Thoracic aorta (tissue), 2 donors: ENCODE data around the gene AUTS2. TPM values are rescaled to one million over a fixed set of nuclear protein-coding genes. Genes with fewer than 3 reads are reported as not detected.

Experiments
- ATAC-seq: fragments of 150-250 bp; one replicate; pipeline ENCODE4 v1.8.0; 2017; ENCODE audit warnings: low read depth; ENCODE audit not compliant: insufficient number of reproducible peaks, low FRiP score
- DNase-seq: peaks from one replicate; pipeline ENCODE4 v3.0.0-alpha.2; 2020; ENCODE audit warnings: low spot score
- H3K27ac ChIP-seq, 2 donors: fragments of 200-600 bp; sonication (generic); 1 replicate in 1 of 2; 2 replicates in 1 of 2; pipeline ENCODE4 v1.5.1; 2016; ENCODE audit warnings: mild to moderate bottlenecking in 2 of 2, moderate library complexity in 2 of 2
- H3K27me3 ChIP-seq: fragments of 200-600 bp; sonication (generic); replicated peaks from 2 replicates; pipeline ENCODE4 v1.6.0; 2016; ENCODE audit warnings: mild to moderate bottlenecking; ENCODE audit not compliant: insufficient read depth
- H3K36me3 ChIP-seq: fragments of 200-600 bp; sonication (generic); one replicate; pipeline ENCODE4 v1.5.1; 2016
- H3K4me1 ChIP-seq, 2 donors: fragments of 200-600 bp; sonication (generic); 1 replicate in 1 of 2; 2 replicates in 1 of 2; pipeline versions ENCODE4 v1.5.1 to v1.6.0; 2016; ENCODE audit warnings: low read depth in 2 of 2, mild to moderate bottlenecking in 1 of 2; ENCODE audit not compliant: control insufficient read depth in 1 of 2
- H3K4me3 ChIP-seq: fragments of 200-600 bp; sonication (generic); 2 replicates; pipeline ENCODE4 v1.5.1; 2016; ENCODE audit warnings: mild to moderate bottlenecking
- H3K9me3 ChIP-seq: fragments of 200-600 bp; sonication (generic); 2 replicates; pipeline ENCODE4 v1.5.1; 2016
- CTCF ChIP-seq: fragments of 200-600 bp; sonication (generic); IDR thresholded peaks from one replicate; pipeline ENCODE4 v1.5.1; 2019; ENCODE audit warnings: antibody characterized with exemption
- total RNA-seq, 2 donors: library from RNA; depleted of rRNA; stranded (reverse); fragments of >200 nt; gene quantifications; one replicate each; pipeline versions ENCODE4 v1.1.0 to v1.2.3, GENCODE V29; 2016

The AUTS2 gene
- total RNA-seq, 2 donors from 2014 or later, result 49.4 to 101 TPM

GRCh38 chr7:69860486-69860885, 262.2 kb downstream of the AUTS2 start:
- ATAC-seq (no peak), DNase-seq (no peak)
- no peaks in the 10 kb centered on the region for H3K4me1 ChIP-seq
- no peaks in the 10 kb centered on the region for H3K9me3 ChIP-seq
- no peaks in the 10 kb centered on the region for H3K36me3 ChIP-seq
- no peak overlapping the region for H3K27ac ChIP-seq
- no peaks in the 10 kb centered on the region for H3K27me3 ChIP-seq
- TF ChIP-seq CTCF, result no peak
- H3K4me3 ChIP-seq, result no peak overlapping the region

- no peaks in the 10 kb centered on the region for H3K27me3 ChIP-seq
- H3K4me1 ChIP-seq, result no peaks in the 10 kb centered on the region
- no peak for TF ChIP-seq CTCF
- ATAC-seq (no peak), DNase-seq (no peak)
- H3K27ac ChIP-seq, result no peak overlapping the region
- H3K4me3 ChIP-seq, result no peak overlapping the region
- no peaks in the 10 kb centered on the region for H3K9me3 ChIP-seq
- no peaks in the 10 kb centered on the region for H3K36me3 ChIP-seq
These were observed 262.8 kb downstream of the AUTS2 start for GRCh38 chr7:69860941-69861622.

GRCh38 chr7:69862413-69863064, 264.3 kb downstream of the AUTS2 start:
- ATAC-seq, result no peak

GRCh38 chr7:69864274-69864673, 266.0 kb downstream of the AUTS2 start:
- DNase-seq (no peak), ATAC-seq (no peak)
- Histone ChIP-seq H3K4me1 (no peaks in the 10 kb centered on the region), H3K4me3 (no peak overlapping the region), H3K36me3 (no peaks in the 10 kb centered on the region), H3K9me3 (no peaks in the 10 kb centered on the region), H3K27me3 (no peaks in the 10 kb centered on the region), H3K27ac (no peak overlapping the region)
- TF ChIP-seq CTCF, result no peak

More at GRCh38 chr7:69862413-69863064, 264.3 kb downstream of the AUTS2 start:
- Histone ChIP-seq H3K4me3 (no peak overlapping the region), H3K9me3 (no peaks in the 10 kb centered on the region), H3K27ac (no peak overlapping the region), H3K4me1 (no peaks in the 10 kb centered on the region), H3K27me3 (no peaks in the 10 kb centered on the region), H3K36me3 (no peaks in the 10 kb centered on the region)
- no peak for DNase-seq
- TF ChIP-seq CTCF, result no peak

- no peak for DNase-seq
- no peak for ATAC-seq
- no peaks in the 10 kb centered on the region for H3K36me3 ChIP-seq
These were observed 266.5 kb downstream of the AUTS2 start for GRCh38 chr7:69864822-69865221.

More at GRCh38 chr7:69864822-69865221, 266.5 kb downstream of the AUTS2 start:
- Histone ChIP-seq H3K4me3 (no peak overlapping the region), H3K9me3 (no peaks in the 10 kb centered on the region), H3K27me3 (no peaks in the 10 kb centered on the region), H3K27ac (no peak overlapping the region), H3K4me1 (no peaks in the 10 kb centered on the region)
- TF ChIP-seq CTCF, result no peak
